Natural killer cell (primary cell): ENCODE measurements around the gene KAZN. TPM values are rescaled to one million over a fixed set of nuclear protein-coding genes. Genes with fewer than 3 reads are reported as not detected.

Experiments
- ATAC-seq, 3 donors: fragments of 150-1000 bp in 2 of 3; fragments of 200-7000 bp in 1 of 3; cut with Tn5 transposase; 1 replicate in 1 of 3; 2 replicates in 2 of 3; pipeline ENCODE4 v1.10.0; 2021; ENCODE audit warnings: mild to moderate bottlenecking in 2 of 3, moderate library complexity in 2 of 3
- DNase-seq, 2 donors: peaks; one replicate each; pipeline versions ENCODE4 v3.0.0 to v3.0.0-alpha.2; 2013 to 2021; ENCODE audit warnings: mixed read lengths in 1 of 2
- H3K27ac ChIP-seq: one replicate; pipeline ENCODE4 v1.5.1; 2013; ENCODE audit warnings: mild to moderate bottlenecking, low read length
- H3K27me3 ChIP-seq: one replicate; pipeline ENCODE4 v1.6.1; 2013; ENCODE audit warnings: low read length; ENCODE audit not compliant: control insufficient read depth, insufficient read depth
- H3K36me3 ChIP-seq: one replicate; pipeline ENCODE4 v1.6.1; 2013; ENCODE audit warnings: low read length; ENCODE audit not compliant: control insufficient read depth, insufficient read depth
- H3K4me1 ChIP-seq: one replicate; pipeline ENCODE4 v1.6.1; 2013; ENCODE audit warnings: low read length; ENCODE audit not compliant: control insufficient read depth, insufficient read depth
- H3K4me3 ChIP-seq: one replicate; pipeline ENCODE4 v1.5.1; 2013; ENCODE audit warnings: low read length
- H3K9me3 ChIP-seq: one replicate; pipeline ENCODE4 v1.6.1; 2013; ENCODE audit warnings: low read length; ENCODE audit not compliant: control insufficient read depth, insufficient read depth
- H3K27ac Mint-ChIP-seq, 2 donors: one replicate each; pipeline ENCODE4 v1.8.0; 2022; ENCODE audit warnings: mild to moderate bottlenecking in 2 of 2, mixed read lengths in 2 of 2, moderate library complexity in 1 of 2
- H3K27me3 Mint-ChIP-seq, 2 donors: one replicate each; pipeline ENCODE4 v1.8.0; 2022; ENCODE audit warnings: low read depth in 2 of 2, mixed read lengths in 2 of 2
- H3K36me3 Mint-ChIP-seq: one replicate; pipeline ENCODE4 v1.8.0; 2022; ENCODE audit warnings: mixed read lengths
- H3K4me1 Mint-ChIP-seq, 2 donors: one replicate each; pipeline ENCODE4 v1.8.0; 2022; ENCODE audit warnings: mixed read lengths in 2 of 2
- H3K4me3 Mint-ChIP-seq: one replicate; pipeline ENCODE4 v1.8.0; 2022; ENCODE audit warnings: mild to moderate bottlenecking, moderate library complexity, mixed read lengths
- H3K9me3 Mint-ChIP-seq, 2 donors: one replicate each; pipeline ENCODE4 v1.8.0; 2022; ENCODE audit warnings: mixed read lengths in 2 of 2
- WGBS: methylation state at CpG from one replicate; pipeline ENCODE4 v1.1.7; 2013; ENCODE audit warnings: missing lambda C conversion rate; ENCODE audit not compliant: insufficient coverage; 5-methylcytosine and 5-hydroxymethylcytosine counted together
- intact Hi-C: fragments of 100-400 bp; cut with micrococcal nuclease; formaldehyde crosslinking; loops from one replicate; pipeline ENCODE4 v1.14.2; 2022
- total RNA-seq, 4 donors: library from RNA; stranded (reverse); fragments of 120-200 nt in 1 of 4; gene quantifications; one replicate each; pipeline versions ENCODE4 v1.2.3 to v1.2.4, GENCODE V29; 2013 to 2022
- TF ChIP-seq, protein P1 (sequence below): fragments of 200-600 bp; IDR thresholded peaks from one replicate; pipeline ENCODE4 v1.8.0; 2022; ENCODE audit warnings: antibody characterized with exemption

The KAZN gene
- total RNA-seq, 3 donors from 2014 or later (not counting 1 experiment from before 2014, with no cell fraction given), result 1.2 to 2.0 (median 1.7) TPM

DNA sequence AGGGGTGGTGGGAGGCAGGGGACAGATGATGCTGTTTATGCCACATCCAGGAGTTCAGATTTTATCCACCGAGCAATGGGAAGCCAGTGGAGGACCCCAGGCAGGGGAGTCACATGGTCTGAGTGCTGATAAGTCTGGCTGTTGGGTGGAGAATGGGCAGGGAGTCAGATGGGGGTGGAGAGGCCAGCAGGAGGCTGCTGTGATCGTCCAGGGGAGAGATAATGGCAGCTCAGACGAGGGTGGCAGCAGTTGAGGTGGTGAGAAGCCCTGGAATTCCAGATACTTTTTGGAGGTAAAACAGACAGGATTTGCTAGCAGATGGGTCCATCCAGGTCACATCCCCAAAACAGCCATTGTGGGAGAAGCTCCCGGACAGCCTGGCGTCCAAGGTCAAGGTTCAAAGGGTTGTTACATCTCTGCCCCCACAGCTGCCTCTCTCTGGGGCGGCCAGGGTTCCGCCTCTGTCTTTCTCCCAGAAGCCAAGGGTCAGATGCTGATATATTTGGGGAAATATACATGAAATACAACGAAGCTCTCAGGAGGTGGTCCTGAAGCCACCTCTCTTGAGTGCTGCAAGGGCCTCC is 303.0 kb downstream of the KAZN start:
- no peaks in the 10 kb centered on the region for H3K27me3 ChIP-seq
- no peaks in the 10 kb centered on the region for H3K36me3 ChIP-seq
- H3K9me3 Mint-ChIP-seq, result no peaks in the 10 kb centered on the region
- H3K27ac Mint-ChIP-seq, result no peak overlapping the region
- peaks cover 12 to 13% of the 10 kb centered on the region in 2 donors for H3K27me3 Mint-ChIP-seq
- intact Hi-C loops, result no loop called here
- no peaks in the 10 kb centered on the region for H3K4me1 Mint-ChIP-seq
- H3K4me3 ChIP-seq, result no peak overlapping the region
- TF ChIP-seq, protein P1, sequence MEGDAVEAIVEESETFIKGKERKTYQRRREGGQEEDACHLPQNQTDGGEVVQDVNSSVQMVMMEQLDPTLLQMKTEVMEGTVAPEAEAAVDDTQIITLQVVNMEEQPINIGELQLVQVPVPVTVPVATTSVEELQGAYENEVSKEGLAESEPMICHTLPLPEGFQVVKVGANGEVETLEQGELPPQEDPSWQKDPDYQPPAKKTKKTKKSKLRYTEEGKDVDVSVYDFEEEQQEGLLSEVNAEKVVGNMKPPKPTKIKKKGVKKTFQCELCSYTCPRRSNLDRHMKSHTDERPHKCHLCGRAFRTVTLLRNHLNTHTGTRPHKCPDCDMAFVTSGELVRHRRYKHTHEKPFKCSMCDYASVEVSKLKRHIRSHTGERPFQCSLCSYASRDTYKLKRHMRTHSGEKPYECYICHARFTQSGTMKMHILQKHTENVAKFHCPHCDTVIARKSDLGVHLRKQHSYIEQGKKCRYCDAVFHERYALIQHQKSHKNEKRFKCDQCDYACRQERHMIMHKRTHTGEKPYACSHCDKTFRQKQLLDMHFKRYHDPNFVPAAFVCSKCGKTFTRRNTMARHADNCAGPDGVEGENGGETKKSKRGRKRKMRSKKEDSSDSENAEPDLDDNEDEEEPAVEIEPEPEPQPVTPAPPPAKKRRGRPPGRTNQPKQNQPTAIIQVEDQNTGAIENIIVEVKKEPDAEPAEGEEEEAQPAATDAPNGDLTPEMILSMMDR, result no peak
- H3K9me3 ChIP-seq, result no peaks in the 10 kb centered on the region
- WGBS, result 65% methylated on average over 8 of the region's 8 CpGs
- DNase-seq, result no peak
- H3K4me3 Mint-ChIP-seq, result no peak overlapping the region
- no peaks in the 10 kb centered on the region for H3K36me3 Mint-ChIP-seq
- no peak for ATAC-seq
- H3K27ac ChIP-seq, result no peak overlapping the region
- no peaks in the 10 kb centered on the region for H3K4me1 ChIP-seq

DNA sequence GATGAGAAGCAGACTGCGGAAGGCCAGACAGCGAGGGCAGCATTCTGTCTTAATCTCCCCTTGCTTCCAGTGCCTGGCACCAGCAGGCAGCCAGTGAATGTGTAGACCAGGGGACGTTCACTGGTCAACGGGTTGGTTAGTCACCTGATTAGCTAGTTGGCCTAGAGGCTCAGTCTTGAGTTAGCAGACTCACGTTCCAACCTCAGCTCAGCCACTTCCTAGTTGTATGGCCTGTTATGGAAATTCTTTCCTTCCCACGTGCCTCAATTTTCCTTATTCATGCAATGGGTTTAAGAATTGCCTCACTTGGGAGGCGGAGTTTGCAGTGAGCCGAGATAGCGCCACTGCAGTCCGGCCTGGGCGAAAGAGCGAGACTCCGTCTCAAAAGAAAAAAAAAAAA is 305.4 kb downstream of the KAZN start:
- Histone ChIP-seq H3K9me3 (no peaks in the 10 kb centered on the region), H3K4me3 (no peak overlapping the region), H3K4me1 (no peaks in the 10 kb centered on the region), H3K27me3 (no peaks in the 10 kb centered on the region), H3K36me3 (no peaks in the 10 kb centered on the region), H3K27ac (no peak overlapping the region)
- no peak overlapping the region for H3K4me3 Mint-ChIP-seq
- H3K36me3 Mint-ChIP-seq, result no peaks in the 10 kb centered on the region
- DNase-seq (no peak), ATAC-seq (no peak)
- H3K9me3 Mint-ChIP-seq, result no peaks in the 10 kb centered on the region
- H3K27me3 Mint-ChIP-seq, result peaks cover 9 to 13% of the 10 kb centered on the region in 2 donors
- intact Hi-C loops, result no loop called here
- no peaks in the 10 kb centered on the region for H3K4me1 Mint-ChIP-seq
- WGBS, result 91% methylated on average over 13 of the region's 13 CpGs
- TF ChIP-seq, protein P1, result no peak
- H3K27ac Mint-ChIP-seq, result no peak overlapping the region

DNA sequence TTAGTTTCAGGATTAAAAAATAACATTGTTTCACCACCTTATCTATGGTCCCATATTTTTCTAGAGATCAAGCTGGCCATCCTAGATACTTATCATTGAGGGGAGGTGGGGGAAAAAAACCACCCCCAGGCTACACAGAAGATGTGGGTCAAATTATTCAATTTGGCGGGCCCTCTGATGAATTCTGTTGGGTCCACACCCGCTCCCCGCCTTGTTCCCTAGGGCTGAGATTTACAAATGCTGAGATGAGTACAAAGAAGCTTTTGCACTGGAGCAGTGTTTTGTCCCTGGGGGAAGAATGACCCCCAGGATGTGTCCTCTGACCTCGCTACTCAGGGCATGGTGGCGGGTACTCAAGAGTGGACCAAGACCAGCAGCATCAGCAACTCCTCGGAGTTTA is 308.2 kb downstream of the KAZN start:
- WGBS, result 95% methylated on average over 6 of the region's 6 CpGs
- Mint-ChIP-seq H3K9me3 (no peaks in the 10 kb centered on the region), H3K27me3 (peaks cover 0 to 5% of the 10 kb centered on the region in 2 donors), H3K27ac (no peak overlapping the region), H3K36me3 (no peaks in the 10 kb centered on the region), H3K4me1 (no peaks in the 10 kb centered on the region), H3K4me3 (no peak overlapping the region)
- Histone ChIP-seq H3K4me1 (no peaks in the 10 kb centered on the region), H3K36me3 (no peaks in the 10 kb centered on the region), H3K27ac (no peak overlapping the region), H3K27me3 (no peaks in the 10 kb centered on the region), H3K4me3 (no peak overlapping the region), H3K9me3 (no peaks in the 10 kb centered on the region)
- DNase-seq (no peak), ATAC-seq (no peak)
- TF ChIP-seq, protein P1, result no peak
- intact Hi-C loops, result no loop called here

- no peak overlapping the region for H3K4me3 Mint-ChIP-seq
- no peaks in the 10 kb centered on the region for H3K4me1 Mint-ChIP-seq
- Histone ChIP-seq H3K4me1 (no peaks in the 10 kb centered on the region), H3K4me3 (no peak overlapping the region), H3K27me3 (no peaks in the 10 kb centered on the region), H3K9me3 (no peaks in the 10 kb centered on the region), H3K27ac (no peak overlapping the region), H3K36me3 (no peaks in the 10 kb centered on the region)
- H3K27me3 Mint-ChIP-seq, result peaks cover 0 to 5% of the 10 kb centered on the region in 2 donors
- no peak for DNase-seq
- ATAC-seq, result no peak
- intact Hi-C loops, result no loop called here
- H3K27ac Mint-ChIP-seq, result no peak overlapping the region
- 89% methylated on average over 5 of the region's 5 CpGs for WGBS
- TF ChIP-seq, protein P1, result no peak
- no peaks in the 10 kb centered on the region for H3K36me3 Mint-ChIP-seq
- H3K9me3 Mint-ChIP-seq, result no peaks in the 10 kb centered on the region
Observed at GRCh38 chr1:14907416-14907815, 308.9 kb downstream of the KAZN start.
